HepG2 (cell line): ENCODE measurements around the gene TJP2.

Source experiments
- CREB1 ChIP-seq, 2 experiments: fragments of 450-650 bp in 1 of 2; IDR thresholded peaks; 2 replicates each; pipeline ENCODE4 v1.6.1; 2016 to 2017; ENCODE audit warnings: control low read depth in 1 of 2, mild to moderate bottlenecking in 1 of 2, missing compliant biosample characterization in 1 of 2, missing genetic modification characterization in 1 of 2
- CTCF ChIP-seq: sonication (generic); formaldehyde crosslinking; IDR thresholded peaks from 2 replicates; pipeline ENCODE4 v1.5.0; 2020; ENCODE audit warnings: mild to moderate bottlenecking, missing genetic modification reagents, moderate library complexity
- KLF12 ChIP-seq: sonication (generic); formaldehyde crosslinking; IDR thresholded peaks from 2 replicates; pipeline ENCODE4 v1.4.0; 2020; ENCODE audit warnings: missing genetic modification reagents, borderline replicate concordance
- ZBTB8A ChIP-seq: sonication (generic); formaldehyde crosslinking; IDR thresholded peaks from 2 replicates; pipeline ENCODE4 v1.4.0; 2020; ENCODE audit warnings: mild to moderate bottlenecking, low read depth, missing genetic modification reagents, borderline replicate concordance
- ZNF484 ChIP-seq: sonication (generic); formaldehyde crosslinking; IDR thresholded peaks from 2 replicates; pipeline ENCODE4 v1.5.1; 2020; ENCODE audit warnings: mild to moderate bottlenecking, low read depth, missing genetic modification reagents, borderline replicate concordance
- ZNF549 ChIP-seq: sonication (generic); formaldehyde crosslinking; IDR thresholded peaks from 2 replicates; pipeline ENCODE4 v1.5.0; 2020; ENCODE audit warnings: missing genetic modification reagents

- no peak for TF ChIP-seq CREB1 (IDR thresholded peaks at IDR 0.05)
- no peak for TF ChIP-seq CREB1 (CRISPR knock-in tag; IDR thresholded peaks at IDR 0.05)
- TF ChIP-seq ZNF484, result no peak
- no peak for TF ChIP-seq ZBTB8A (CRISPR knock-in tag)
- TF ChIP-seq KLF12 (CRISPR knock-in tag), result no peak
- peak; percentile 65 for TF ChIP-seq CTCF
- TF ChIP-seq ZNF549 (CRISPR knock-in tag), result no peak
Observed at GRCh38 chr9:69193685-69194032, 19.6 kb downstream of the TJP2 start.
